T-helper 1 cell treated with Interleukin-12 subunit alpha and Interleukin-12 subunit beta and Interleukin-4 antibody, amounts not matched to agents 30 ng/mL and 1 ng/mL, for 36 hours (primary cell): Measurements from ENCODE around the gene IGFN1. TPM values are rescaled to one million over a fixed set of nuclear protein-coding genes. Genes with fewer than 3 reads are reported as not detected.

Experiments used
- intact Hi-C: fragments of 100-400 bp; cut with micrococcal nuclease; formaldehyde crosslinking; loops from one replicate; pipeline ENCODE4 v1.15.1; 2024
- total RNA-seq: library from RNA; stranded (reverse); gene quantifications from 2 replicates; pipeline ENCODE4 v1.2.3, GENCODE V29; 2022

The IGFN1 gene
- total RNA-seq, 1 donor from 2014 or later: not detected

- intact Hi-C loops: no loop called here
Observed at GRCh38 chr1:201262963-201263608, 72.5 kb downstream of the IGFN1 start.

- intact Hi-C loops: no loop called here
Observed at GRCh38 chr1:201264072-201264471, 73.4 kb downstream of the IGFN1 start.

GRCh38 chr1:201264554-201264953 lies 73.9 kb downstream of the IGFN1 start:
- intact Hi-C loops: no loop called here

DNA sequence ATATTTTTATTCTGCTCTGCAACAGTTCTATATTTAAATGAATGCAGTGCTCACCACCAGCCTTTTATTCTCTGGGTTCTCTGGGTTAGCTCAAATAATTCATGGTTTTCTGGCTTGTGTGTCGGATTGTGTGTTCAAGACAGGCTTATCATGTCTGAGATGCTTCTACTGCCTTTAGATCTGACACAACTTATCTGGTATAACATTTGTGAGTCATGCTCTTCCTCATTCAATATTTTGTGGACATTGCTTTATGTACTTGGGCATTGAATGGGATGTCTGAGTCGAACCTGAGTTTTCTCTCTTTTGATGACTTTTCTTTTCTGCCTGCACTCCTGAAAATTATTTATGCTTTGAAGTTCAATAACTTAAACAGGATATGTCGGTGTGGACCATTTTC lies 75.1 kb downstream of the IGFN1 start:
- intact Hi-C loops: no loop called here

- intact Hi-C loops: no loop called here
Observed at GRCh38 chr1:201266276-201266675, 75.7 kb downstream of the IGFN1 start.

DNA sequence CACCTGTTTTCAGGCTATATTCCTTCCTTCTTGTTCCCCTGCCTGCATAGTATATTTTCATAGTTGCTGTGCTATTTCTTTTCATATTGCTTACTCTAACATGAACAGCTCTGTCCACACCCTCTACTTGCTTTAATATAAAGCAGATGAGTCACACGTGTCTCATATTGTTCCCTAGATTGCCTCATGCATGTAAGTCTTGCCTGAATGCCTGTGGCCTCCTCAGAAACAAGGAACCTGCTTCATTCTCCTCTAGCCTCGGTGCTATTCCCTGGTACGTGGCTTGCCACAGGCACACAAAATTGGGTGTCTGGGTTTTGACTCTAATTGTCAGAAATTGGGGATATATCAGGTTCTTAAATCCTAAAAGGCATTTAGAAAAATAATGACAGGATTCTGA lies 76.2 kb downstream of the IGFN1 start:
- intact Hi-C loops: no loop called here

DNA sequence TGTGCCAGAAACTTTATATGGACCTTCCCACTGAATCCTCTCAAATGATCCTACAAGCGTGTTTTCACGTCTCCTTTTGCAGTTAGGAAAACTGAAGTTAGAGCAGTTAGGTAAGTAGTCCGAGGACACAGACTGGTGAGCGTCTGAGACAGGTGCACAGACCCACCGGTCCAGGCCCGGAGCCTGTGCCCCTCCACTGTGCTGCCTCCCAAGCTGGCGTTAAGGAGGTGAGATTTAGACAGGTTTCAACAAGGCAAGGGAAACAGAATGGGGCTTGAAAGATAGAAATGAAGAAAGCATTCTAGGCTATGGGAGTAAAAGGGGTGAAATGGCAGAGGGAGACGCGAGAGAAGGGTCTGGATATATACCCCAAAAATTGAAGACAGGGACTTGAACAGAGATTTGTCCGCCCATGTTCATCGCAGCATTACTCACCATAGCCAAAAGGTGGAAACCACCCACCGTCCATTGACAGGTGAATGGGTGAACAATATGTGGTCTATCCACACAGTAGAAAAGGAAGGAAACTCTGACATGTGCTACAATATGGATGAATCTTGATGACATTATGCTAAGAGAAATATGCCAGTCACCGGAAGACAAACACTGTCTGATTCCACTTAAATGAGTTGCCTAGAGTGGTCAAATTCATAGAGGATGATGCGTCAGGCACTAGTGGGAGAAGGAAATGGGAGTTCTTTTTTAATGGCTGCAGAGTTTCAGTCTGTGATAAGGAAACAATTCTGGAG lies 77.0 kb downstream of the IGFN1 start:
- intact Hi-C loops: no loop called here

DNA sequence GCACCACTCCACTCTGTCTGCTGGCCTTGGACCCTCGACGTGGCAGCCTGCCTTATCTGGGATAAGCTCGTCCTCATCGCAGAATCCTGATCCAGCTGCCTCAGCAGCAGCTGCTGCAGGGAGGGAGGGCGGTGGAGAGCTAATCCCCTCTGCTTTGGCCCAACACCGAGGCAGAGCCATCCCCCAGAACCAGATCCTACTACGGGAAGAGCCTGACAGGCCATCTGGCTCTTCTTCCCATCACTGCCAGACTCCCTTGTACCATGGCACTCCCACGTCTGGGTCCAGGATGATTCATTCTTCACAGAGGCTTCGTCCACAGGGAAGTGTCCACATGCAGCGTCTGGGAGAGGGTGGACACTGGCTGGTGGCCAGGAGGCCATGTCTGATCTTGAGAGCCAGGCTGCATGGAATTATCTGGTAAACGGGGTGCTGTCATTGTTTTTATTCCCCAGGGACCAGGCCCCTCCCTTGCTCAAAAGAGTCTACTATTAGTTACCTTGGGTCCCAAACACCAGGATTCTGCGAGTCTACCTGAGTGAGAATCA lies 78.1 kb downstream of the IGFN1 start:
- intact Hi-C loops: no loop called here

DNA sequence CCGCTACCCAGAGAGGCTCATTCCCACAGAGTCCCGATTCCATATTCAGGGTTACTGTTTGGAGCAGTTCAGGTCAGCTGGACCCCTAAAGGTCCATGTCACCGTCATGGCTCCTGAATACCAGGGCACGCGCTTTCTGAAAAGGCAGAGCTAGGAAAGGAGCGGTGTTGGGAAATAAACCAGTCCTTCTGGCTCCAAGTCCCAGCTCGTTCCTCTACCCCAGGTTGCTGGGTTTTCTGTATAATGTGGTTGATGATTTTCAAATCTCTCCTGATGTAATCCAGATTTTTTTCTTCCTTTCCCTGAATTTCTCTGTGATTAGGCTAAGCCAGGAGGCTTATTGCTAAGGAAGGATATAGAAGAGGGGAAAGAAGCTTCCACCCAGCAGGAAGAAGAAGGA lies 78.7 kb downstream of the IGFN1 start:
- intact Hi-C loops: no loop called here

DNA sequence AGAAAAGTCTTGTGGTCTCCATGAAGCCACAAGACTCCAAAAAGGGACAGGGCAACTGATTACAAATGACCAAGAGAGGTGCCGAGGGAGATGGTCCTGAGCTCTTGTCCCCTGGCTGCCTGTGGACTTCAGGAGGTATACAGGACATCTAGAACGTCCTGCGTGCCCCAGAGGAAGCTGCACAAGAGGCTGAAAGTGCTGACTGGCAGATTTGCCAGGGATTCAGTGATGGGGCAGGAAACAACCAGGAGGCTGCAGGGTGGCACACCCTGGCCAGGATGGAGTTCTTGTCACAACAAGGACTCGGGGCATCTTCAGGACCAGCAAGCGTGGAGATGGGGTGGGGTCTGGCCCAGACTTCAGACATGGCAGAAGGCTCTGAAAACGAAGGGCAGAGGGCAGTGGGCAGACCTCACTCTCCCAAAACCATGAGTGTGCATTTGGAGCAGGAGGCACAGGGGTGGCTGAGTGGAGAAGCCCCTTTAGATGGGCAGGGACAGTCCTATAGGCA lies 79.3 kb downstream of the IGFN1 start:
- intact Hi-C loops: no loop called here

DNA sequence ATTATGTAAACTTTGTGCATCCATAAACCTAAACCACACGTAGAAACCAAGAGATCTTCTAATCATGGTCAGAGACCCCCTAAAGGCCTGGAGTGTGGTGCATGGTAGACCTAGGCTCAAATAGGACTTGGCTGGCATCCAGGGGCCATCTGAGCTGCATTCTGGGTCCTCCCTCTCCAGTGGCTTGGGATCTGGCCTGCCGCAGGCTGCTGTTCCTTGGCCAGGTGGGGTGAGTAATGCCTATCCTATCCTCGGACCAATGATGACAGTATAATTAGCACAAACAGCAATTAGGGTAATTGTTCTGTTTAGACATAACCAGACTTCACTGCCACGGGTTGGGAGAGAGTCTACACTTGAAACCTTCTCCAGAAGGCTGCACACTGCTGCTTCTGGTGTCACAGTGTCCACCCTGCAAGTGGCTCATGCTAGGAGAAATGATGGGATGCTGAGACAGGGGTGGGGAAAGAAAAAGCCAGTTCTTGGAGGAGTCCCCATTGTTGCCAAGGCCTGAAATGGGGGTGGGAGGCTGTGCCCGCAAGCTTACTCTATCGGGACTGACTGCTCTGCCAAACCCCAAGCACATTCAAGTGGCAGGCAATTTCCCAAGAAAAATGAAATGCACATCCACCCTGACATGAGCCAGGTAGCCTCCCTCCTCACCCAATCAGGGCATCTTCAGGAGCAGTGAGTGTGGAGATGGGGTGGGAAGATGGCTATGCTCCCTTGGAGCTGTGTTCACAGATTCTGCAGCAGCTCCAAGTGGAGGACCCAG lies 80.2 kb downstream of the IGFN1 start:
- intact Hi-C loops: no loop called here

- intact Hi-C loops: no loop called here
Observed at GRCh38 chr1:201272799-201273198, 82.2 kb downstream of the IGFN1 start.

- intact Hi-C loops: no loop called here
Observed at GRCh38 chr1:201274616-201275252, 84.1 kb downstream of the IGFN1 start.

DNA sequence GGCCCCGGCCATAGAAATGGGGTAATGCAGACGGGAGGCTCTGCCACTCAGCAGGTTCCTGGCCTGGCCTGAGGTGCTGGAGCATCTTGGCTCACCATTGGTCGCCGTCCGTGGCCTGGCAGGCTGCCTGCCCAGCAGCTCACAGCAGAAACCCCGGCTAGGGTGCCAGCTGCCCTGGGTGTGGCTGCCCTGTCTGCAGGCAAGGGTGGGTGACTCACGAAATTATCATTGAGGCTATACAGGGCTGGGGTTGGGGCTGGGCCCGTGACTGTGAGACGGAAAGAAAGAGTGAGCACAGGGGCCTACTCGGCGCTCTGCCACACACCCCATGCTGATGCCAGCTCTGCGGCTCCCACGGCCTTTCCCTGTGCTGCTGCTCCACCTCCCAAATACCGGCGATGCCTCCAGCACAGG lies 84.6 kb downstream of the IGFN1 start:
- intact Hi-C loops: no loop called here

DNA sequence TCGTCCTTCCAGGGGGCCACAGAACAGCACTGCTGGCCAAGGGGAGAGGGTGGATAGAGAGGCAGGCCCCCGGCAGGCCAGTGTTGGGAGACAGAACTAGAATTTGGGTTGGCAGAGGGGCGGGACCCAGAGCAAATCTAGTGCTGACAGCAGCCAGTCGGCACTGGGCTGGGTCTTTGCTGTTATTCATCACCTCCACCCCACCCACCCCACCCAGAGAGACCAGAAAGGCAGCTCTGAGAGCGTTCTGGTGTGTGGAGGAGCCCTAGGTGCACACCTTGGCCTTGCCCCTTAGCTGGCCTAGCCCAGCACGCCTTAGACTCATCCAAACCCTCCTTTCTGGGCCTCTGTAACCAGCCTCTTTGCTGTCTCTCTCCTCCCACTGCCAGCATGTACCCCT lies 86.3 kb downstream of the IGFN1 start:
- intact Hi-C loops: no loop called here

DNA sequence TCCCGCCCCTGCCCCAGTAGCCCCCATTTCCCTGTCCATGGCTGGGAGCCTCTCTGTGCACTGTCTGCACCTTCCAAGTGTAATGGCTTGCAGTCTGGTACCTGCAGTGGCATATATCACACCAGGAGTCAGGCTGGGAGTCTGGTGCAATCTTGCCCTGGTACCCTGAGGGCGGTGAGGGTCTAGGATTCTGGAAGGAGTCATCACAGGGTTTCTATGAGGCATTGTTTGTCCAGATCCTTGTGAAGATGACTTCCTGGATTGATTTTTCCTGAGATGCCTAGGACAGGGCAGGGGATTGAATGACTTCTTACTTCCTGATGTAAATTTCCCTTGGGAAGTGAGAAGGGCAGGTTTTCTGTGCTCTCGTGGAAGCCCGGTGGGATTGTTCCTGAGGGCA lies 86.8 kb downstream of the IGFN1 start:
- intact Hi-C loops: no loop called here

Other genes starting within 250 kb of the IGFN1 start
- 92.8 and 94.7 TPM in 2 replicates for gene KIF21B, start 167.1 kb upstream of the IGFN1 start, total RNA-seq
- gene CACNA1S, start 78.4 kb upstream of the IGFN1 start, total RNA-seq: not detected in 2 replicates
- gene ASCL5, start 63.6 kb upstream of the IGFN1 start, total RNA-seq: not detected in 2 replicates
- 12.5 and 16.1 TPM in 2 replicates for gene TMEM9, start 36.4 kb upstream of the IGFN1 start, total RNA-seq
- not detected in 2 replicates for gene PKP1, start 92.7 kb downstream of the IGFN1 start, total RNA-seq
- not detected in 2 replicates for gene TNNT2, start 186.9 kb downstream of the IGFN1 start, total RNA-seq
- not detected in 2 replicates for gene LAD1, start 208.5 kb downstream of the IGFN1 start, total RNA-seq
- gene TNNI1, start 230.9 kb downstream of the IGFN1 start, total RNA-seq: 0.12 TPM in 1 of 2 replicates, not detected in the other